K562 (cell line): Measurements from ENCODE around the gene DGCR6L. TPM values are rescaled to one million over a fixed set of nuclear protein-coding genes. Genes with fewer than 3 reads are reported as not detected.
"Not testable (repeated sequence)": the region's sequence is repeated elsewhere in the genome, so short reads cannot be mapped to it uniquely, and the experiment has no call there.

Experiments used
- ATAC-seq: fragments of 200-7000 bp; cut with Tn5 transposase; 3 replicates; pipeline ENCODE4 v1.9.1; 2020; ENCODE audit warnings: moderate library complexity
- BruUV-seq: library from RNA; stranded (reverse); fragments of 400-500 nt; replicated peaks from 2 replicates; lab custom pipeline; 2021; lab: Mats Ljungman, UMichigan
- CTCF ChIA-PET: fragments of 300-600 bp; formaldehyde crosslinking; extraction: SDS; loops from one replicate; lab custom pipeline; 2021; ENCODE audit warnings: low intra/inter-chr PET ratio; lab: Yijun Ruan, JAX
- POLR2A ChIA-PET: fragments of 300-600, 350-650 bp; sonication (Branson Sonifier 250); formaldehyde crosslinking; extraction: SDS; loops from one replicate; lab custom pipeline; 2021; ENCODE audit warnings: antibody characterized with exemption, inconsistent platforms; lab: Yijun Ruan, JAX
- DNase-seq, 4 experiments: peaks; one replicate each; pipeline versions ENCODE4 v3.0.0 to v3.0.0-alpha.2; 2011 to 2018; ENCODE audit warnings: low spot score in 3 of 4, mixed read lengths in 3 of 4; ENCODE audit errors: extremely low read depth in 1 of 4
- FAIRE-seq: peaks from 2 replicates; lab custom pipeline; 2011; peaks lifted over from hg19 to GRCh38; lab: Jason Lieb, UNC
- H2AFZ ChIP-seq: 2 replicates; pipeline ENCODE4 v1.6.0; 2011; ENCODE audit warnings: low read depth, low read length, control low read depth, inconsistent platforms
- H3K27ac ChIP-seq: fragments of 200-600 bp; 3 replicates; pipeline ENCODE4 v1.8.0; 2011; ENCODE audit warnings: low read depth, mild to moderate bottlenecking, control low read depth, inconsistent platforms, low read length, moderate library complexity, mixed read lengths; ENCODE audit errors: extremely low read depth
- H3K27me3 ChIP-seq, 2 experiments: fragments of 300-600 bp in 1 of 2; 2 replicates in 1 of 2; 3 replicates in 1 of 2; pipeline versions ENCODE4 v1.6.0 to v1.8.0; 2011; ENCODE audit warnings: inconsistent platforms in 2 of 2, low read length in 2 of 2, mild to moderate bottlenecking in 1 of 2, mixed read lengths in 1 of 2, moderate library complexity in 1 of 2; ENCODE audit not compliant: control insufficient read depth in 2 of 2, insufficient read depth in 2 of 2
- H3K36me3 ChIP-seq: fragments of 300-600 bp; 3 replicates; pipeline ENCODE4 v1.8.0; 2011; ENCODE audit warnings: mild to moderate bottlenecking, low read length, inconsistent platforms; ENCODE audit not compliant: control insufficient read depth, insufficient read depth
- H3K4me1 ChIP-seq, 2 experiments: fragments of 200-600 bp in 1 of 2; replicated peaks in 1 of 2; 2 replicates in 1 of 2; 3 replicates in 1 of 2; pipeline versions ENCODE4 v1.5.1 to v1.8.0; 2011; ENCODE audit warnings: inconsistent platforms in 2 of 2, low read length in 2 of 2, mild to moderate bottlenecking in 1 of 2, mixed read lengths in 1 of 2, moderate library complexity in 1 of 2; ENCODE audit not compliant: control insufficient read depth in 2 of 2, insufficient read depth in 2 of 2
- H3K4me2 ChIP-seq: 2 replicates; pipeline ENCODE4 v1.6.1; 2011; ENCODE audit warnings: low read length, control low read depth, inconsistent platforms, mixed read lengths; ENCODE audit not compliant: insufficient read depth
- H3K4me3 ChIP-seq: fragments of 200-600 bp; sonication (generic), shearing (Covaris generic); 2 replicates; pipeline ENCODE4 v1.5.1; 2016; ENCODE audit warnings: control low read depth, inconsistent platforms
- H3K79me2 ChIP-seq: fragments of 200-600 bp; 3 replicates; pipeline ENCODE4 v1.8.0; 2011; ENCODE audit warnings: low read length, inconsistent platforms; ENCODE audit not compliant: control insufficient read depth, insufficient read depth
- H3K9ac ChIP-seq, 2 experiments: 2 replicates each; pipeline versions ENCODE4 v1.6.0 to v1.6.1; 2011; ENCODE audit warnings: low read depth in 2 of 2, low read length in 2 of 2, control low read depth in 1 of 2, inconsistent platforms in 1 of 2, mild to moderate bottlenecking in 1 of 2, mixed read lengths in 1 of 2; ENCODE audit not compliant: insufficient read depth in 1 of 2
- H3K9me1 ChIP-seq: one replicate; pipeline ENCODE4 v1.6.0; 2011; ENCODE audit warnings: inconsistent platforms, mild to moderate bottlenecking, low read length, moderate library complexity; ENCODE audit not compliant: control insufficient read depth, insufficient read depth
- H3K9me3 ChIP-seq: replicated peaks from 2 replicates; pipeline ENCODE4 v1.5.1; 2011; ENCODE audit warnings: low read depth, low read length, inconsistent platforms; ENCODE audit not compliant: control insufficient read depth, insufficient read depth
- H4K20me1 ChIP-seq: replicated peaks from 2 replicates; pipeline ENCODE4 v1.6.1; 2011; ENCODE audit warnings: low read length, inconsistent platforms, mixed read lengths; ENCODE audit not compliant: control insufficient read depth, insufficient read depth
- E2F5 ChIP-seq: sonication (generic); formaldehyde crosslinking; IDR thresholded peaks from 2 replicates; pipeline ENCODE4 v1.8.0; 2022; ENCODE audit warnings: mild to moderate bottlenecking, missing genetic modification reagents
- ERF ChIP-seq: fragments of 450-650 bp; formaldehyde crosslinking; IDR thresholded peaks from 2 replicates; pipeline ENCODE4 v1.4.0; 2020; ENCODE audit warnings: mild to moderate bottlenecking, mixed read lengths
- ETV6 ChIP-seq, 3 experiments: fragments of 150-350 bp in 1 of 3; sonication (generic) in 1 of 3; formaldehyde crosslinking in 1 of 3; IDR thresholded peaks; 2 replicates each; pipeline versions ENCODE4 v1.6.1 to v1.8.0; 2014 to 2022; ENCODE audit warnings: borderline replicate concordance in 2 of 3, low read depth in 2 of 3, antibody characterized with exemption in 1 of 3, low read length in 1 of 3, mild to moderate bottlenecking in 1 of 3, missing genetic modification reagents in 1 of 3
- FOXA3 ChIP-seq, 2 experiments: fragments of 450-650 bp in 1 of 2; sonication (generic) in 1 of 2; formaldehyde crosslinking; IDR thresholded peaks in 1 of 2; conservative IDR thresholded peaks in 1 of 2; 2 replicates each; pipeline versions ENCODE4 v1.4.0 to v1.8.0; 2020 to 2022; ENCODE audit warnings: mild to moderate bottlenecking in 2 of 2, missing genetic modification reagents in 1 of 2
- FOXK1 ChIP-seq: sonication (generic); formaldehyde crosslinking; IDR thresholded peaks from 2 replicates; pipeline ENCODE4 v1.8.0; 2022; ENCODE audit warnings: missing genetic modification reagents, mild to moderate bottlenecking, borderline replicate concordance
- JUN ChIP-seq, 2 experiments: sonication (generic) in 1 of 2; formaldehyde crosslinking in 1 of 2; IDR thresholded peaks; 2 replicates each; pipeline versions ENCODE4 v1.6.1 to v1.8.0; 2012 to 2022; ENCODE audit warnings: borderline replicate concordance in 2 of 2, mild to moderate bottlenecking in 2 of 2, improper control_type of control experiment in 1 of 2, low read depth in 1 of 2, low read length in 1 of 2, missing genetic modification reagents in 1 of 2
- KLF1 ChIP-seq: fragments of 450-650 bp; IDR thresholded peaks from 2 replicates; pipeline ENCODE4 v1.6.1; 2016; ENCODE audit warnings: missing genetic modification characterization, missing compliant biosample characterization
- ZNF24 ChIP-seq: fragments of 450-650 bp; IDR thresholded peaks from 2 replicates; pipeline ENCODE4 v1.6.1; 2016
- ZNF583 ChIP-seq: fragments of 250-450 bp; sonication (Bioruptor Pico); IDR thresholded peaks from 2 replicates; pipeline ENCODE4 v1.4.0; 2020
- ZNF586 ChIP-seq: fragments of 450-650 bp; formaldehyde crosslinking; conservative IDR thresholded peaks from 2 replicates; pipeline ENCODE4 v1.4.0; 2020; ENCODE audit warnings: mild to moderate bottlenecking, moderate library complexity
- ZSCAN29 ChIP-seq: fragments of 450-650 bp; IDR thresholded peaks from 2 replicates; pipeline ENCODE4 v1.6.1; 2017
- WGBS: fragments of 100-300 bp; shearing (Covaris generic); methylation state at CpG from one replicate; pipeline ENCODE4 v1.1.6; 2016; ENCODE audit warnings: low coverage, mixed read lengths; ENCODE audit not compliant: insufficient coverage; ENCODE audit errors: missing lambda C conversion rate; 5-methylcytosine and 5-hydroxymethylcytosine counted together
- in situ Hi-C: fragments of 300-500 bp; cut with MboI; formaldehyde crosslinking; loops from 4 replicates; pipeline ENCODE4 v1.15.0; 2018; ENCODE audit warnings: inconsistent platforms, mixed read lengths
- intact Hi-C: fragments of 100-400 bp; cut with micrococcal nuclease; formaldehyde crosslinking; loops from 2 replicates; pipeline ENCODE4 v1.14.2; 2022
- polyA plus RNA-seq, 8 experiments: library from polyadenylated mRNA; depleted of rRNA in 4 of 8; stranded (reverse) in 5 of 8; unstranded in 3 of 8; fragments of >200 nt; fragmentation: Nextera tagmentation in 2 of 8; fragmentation: Illumina TruSeq in 1 of 8; extraction: Ambion mirVana in 2 of 8; extraction: Trizol in 1 of 8; gene quantifications; 2 replicates each; pipeline versions ENCODE4 v1.2.1 to v1.2.3, GENCODE V29; 2011 to 2014; ENCODE audit warnings: inconsistent platforms in 1 of 8, missing spikeins in 1 of 8
- total RNA-seq, 7 experiments: library from RNA; depleted of rRNA in 6 of 7; stranded (reverse); fragments of >200 nt in 6 of 7; fragmentation: Illumina TruSeq in 2 of 7; extraction: Trizol in 2 of 7; gene quantifications; 2 replicates each; pipeline versions ENCODE4 v1.2.1 to v1.2.3, GENCODE V29; 2011 to 2021; ENCODE audit warnings: low replicate concordance in 1 of 7
- TF ChIP-seq, protein P1 (sequence below): sonication (generic); formaldehyde crosslinking; IDR thresholded peaks from 2 replicates; pipeline ENCODE4 v1.8.0; 2022; ENCODE audit warnings: mild to moderate bottlenecking, missing genetic modification reagents
- TF ChIP-seq, protein P2 (sequence below): sonication (generic); formaldehyde crosslinking; IDR thresholded peaks from 2 replicates; pipeline ENCODE4 v1.9.0; 2022; ENCODE audit warnings: mild to moderate bottlenecking, missing genetic modification reagents

The DGCR6L gene
- total and polyA plus RNA-seq, 9 of the 15 experiments (the other 6 are each of a cell fraction or from before 2014, with no cell fraction given): 3.6 to 151 (median 51.0) TPM

GRCh38 chr22:20321552-20322211 is 1.8 kb upstream of the DGCR6L start:
- H2AFZ ChIP-seq; H3K36me3 ChIP-seq; H3K9me1 ChIP-seq; H3K27me3 ChIP-seq; FAIRE-seq; H3K9me3 ChIP-seq; BruUV-seq; H3K27ac ChIP-seq; CTCF ChIA-PET; H3K4me3 ChIP-seq; ATAC-seq; H4K20me1 ChIP-seq; TF ChIP-seq ETV6 (IDR thresholded peaks at IDR 0.05; ENCODE audit: borderline replicate concordance in 1 of 2, low read depth in 2 of 2, low read length in 1 of 2); JUN (IDR thresholded peaks at IDR 0.05; ENCODE audit: borderline replicate concordance, low read depth, low read length): not testable (repeated sequence)
- intact Hi-C loops (loop anchor here (2.0 kb wide), 1 partner anchor 73 kb away; the partner anchor contains the start of gene ZNF74), in situ Hi-C loops (loop anchor here (10.0 to 25.0 kb wide), 2 partner anchors 1667 to 1909 kb away; no protein-coding TSS in a partner anchor)
- DNase-seq: peak in 1 of 4 experiments; percentile 38
- POLR2A ChIA-PET: interaction anchor here (0.6 to 3.3 kb wide), 5 partner anchors 11 to 335 kb away, joined by 3 to 19 read pairs (median 4); no protein-coding TSS in a partner anchor
- Histone ChIP-seq H3K4me2 (peak overlapping the region; percentile 91; the same call in 1 of the 2 replicates), H3K79me2 (peaks cover 25% of the 10 kb centered on the region), H3K9ac (peak overlapping the region in 1 of 2 experiments; percentile 97; a peak in 2 of 4 replicates), H3K4me1 (peaks cover 29 to 41% of the 10 kb centered on the region in 2 experiments)
- 61% methylated on average over 7 of the region's 7 CpGs for WGBS
- TF ChIP-seq E2F5: peak; percentile 64; the same call in 1 of the 2 replicates
- TF ChIP-seq, protein P1, sequence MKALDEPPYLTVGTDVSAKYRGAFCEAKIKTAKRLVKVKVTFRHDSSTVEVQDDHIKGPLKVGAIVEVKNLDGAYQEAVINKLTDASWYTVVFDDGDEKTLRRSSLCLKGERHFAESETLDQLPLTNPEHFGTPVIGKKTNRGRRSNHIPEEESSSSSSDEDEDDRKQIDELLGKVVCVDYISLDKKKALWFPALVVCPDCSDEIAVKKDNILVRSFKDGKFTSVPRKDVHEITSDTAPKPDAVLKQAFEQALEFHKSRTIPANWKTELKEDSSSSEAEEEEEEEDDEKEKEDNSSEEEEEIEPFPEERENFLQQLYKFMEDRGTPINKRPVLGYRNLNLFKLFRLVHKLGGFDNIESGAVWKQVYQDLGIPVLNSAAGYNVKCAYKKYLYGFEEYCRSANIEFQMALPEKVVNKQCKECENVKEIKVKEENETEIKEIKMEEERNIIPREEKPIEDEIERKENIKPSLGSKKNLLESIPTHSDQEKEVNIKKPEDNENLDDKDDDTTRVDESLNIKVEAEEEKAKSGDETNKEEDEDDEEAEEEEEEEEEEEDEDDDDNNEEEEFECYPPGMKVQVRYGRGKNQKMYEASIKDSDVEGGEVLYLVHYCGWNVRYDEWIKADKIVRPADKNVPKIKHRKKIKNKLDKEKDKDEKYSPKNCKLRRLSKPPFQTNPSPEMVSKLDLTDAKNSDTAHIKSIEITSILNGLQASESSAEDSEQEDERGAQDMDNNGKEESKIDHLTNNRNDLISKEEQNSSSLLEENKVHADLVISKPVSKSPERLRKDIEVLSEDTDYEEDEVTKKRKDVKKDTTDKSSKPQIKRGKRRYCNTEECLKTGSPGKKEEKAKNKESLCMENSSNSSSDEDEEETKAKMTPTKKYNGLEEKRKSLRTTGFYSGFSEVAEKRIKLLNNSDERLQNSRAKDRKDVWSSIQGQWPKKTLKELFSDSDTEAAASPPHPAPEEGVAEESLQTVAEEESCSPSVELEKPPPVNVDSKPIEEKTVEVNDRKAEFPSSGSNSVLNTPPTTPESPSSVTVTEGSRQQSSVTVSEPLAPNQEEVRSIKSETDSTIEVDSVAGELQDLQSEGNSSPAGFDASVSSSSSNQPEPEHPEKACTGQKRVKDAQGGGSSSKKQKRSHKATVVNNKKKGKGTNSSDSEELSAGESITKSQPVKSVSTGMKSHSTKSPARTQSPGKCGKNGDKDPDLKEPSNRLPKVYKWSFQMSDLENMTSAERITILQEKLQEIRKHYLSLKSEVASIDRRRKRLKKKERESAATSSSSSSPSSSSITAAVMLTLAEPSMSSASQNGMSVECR (CRISPR knock-in tag): peak; percentile 3; the same call in 1 of the 2 replicates
- 0 out of 2 replicates have a peak, but pooled peaks have one; percentile 11 for TF ChIP-seq ERF (CRISPR knock-in tag)
- peak; percentile 68; the same call in 1 of the 2 replicates for TF ChIP-seq ZNF586 (CRISPR knock-in tag)
- TF ChIP-seq ZSCAN29: 0 out of 2 replicates have a peak, but pooled peaks have one; percentile 25
- TF ChIP-seq, protein P2, sequence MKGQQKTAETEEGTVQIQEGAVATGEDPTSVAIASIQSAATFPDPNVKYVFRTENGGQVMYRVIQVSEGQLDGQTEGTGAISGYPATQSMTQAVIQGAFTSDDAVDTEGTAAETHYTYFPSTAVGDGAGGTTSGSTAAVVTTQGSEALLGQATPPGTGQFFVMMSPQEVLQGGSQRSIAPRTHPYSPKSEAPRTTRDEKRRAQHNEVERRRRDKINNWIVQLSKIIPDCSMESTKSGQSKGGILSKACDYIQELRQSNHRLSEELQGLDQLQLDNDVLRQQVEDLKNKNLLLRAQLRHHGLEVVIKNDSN (CRISPR knock-in tag): peak; percentile 4; the same call in 1 of the 2 replicates
- peak; percentile 64 for TF ChIP-seq KLF1 (tag)
- 0 out of 2 replicates have a peak, but pooled peaks have one; percentile 58 for TF ChIP-seq ETV6 (CRISPR knock-in tag; IDR thresholded peaks at IDR 0.05; ENCODE audit: borderline replicate concordance)
- TF ChIP-seq ZNF583: 0 out of 2 replicates have a peak, but pooled peaks have one; percentile 10
- TF ChIP-seq FOXA3 (CRISPR knock-in tag; conservative IDR thresholded peaks at IDR 0.05 in 1 of 2, IDR thresholded peaks at IDR 0.05 in 1 of 2): peak in 1 of 2 experiments; percentile 67; a peak in 2 of 4 replicates
- TF ChIP-seq ZNF24: peak; percentile 41; the same call in 1 of the 2 replicates
- 0 out of 2 replicates have a peak, but pooled peaks have one; percentile 31 for TF ChIP-seq JUN (CRISPR knock-in tag; IDR thresholded peaks at IDR 0.05; ENCODE audit: borderline replicate concordance)
- peak; percentile 95; the same call in 1 of the 2 replicates for TF ChIP-seq FOXK1 (CRISPR knock-in tag)
